Stimulated activated naive CD8-positive, alpha-beta T cell treated with anti-CD3 and anti-CD28 coated beads, Interleukin-15, Interleukin-2, amounts not matched to agents 100 U/mL and 50 U/mL, for 24 hours (primary cell): ENCODE data around the gene FMN1.
A peak's percentile ranks its signal among the peaks of the same experiment; 100 is the strongest.
"Not testable (repeated sequence)": the region's sequence is repeated elsewhere in the genome, so short reads cannot be mapped to it uniquely, and the experiment has no call there.

Experiments
- ATAC-seq: fragments of 150-1000 bp; cut with Tn5 transposase; one replicate; pipeline ENCODE4 v1.10.0; 2021
- DNase-seq: peaks from one replicate; pipeline ENCODE4 v3.0.0; 2021

The FMN1 gene

DNA sequence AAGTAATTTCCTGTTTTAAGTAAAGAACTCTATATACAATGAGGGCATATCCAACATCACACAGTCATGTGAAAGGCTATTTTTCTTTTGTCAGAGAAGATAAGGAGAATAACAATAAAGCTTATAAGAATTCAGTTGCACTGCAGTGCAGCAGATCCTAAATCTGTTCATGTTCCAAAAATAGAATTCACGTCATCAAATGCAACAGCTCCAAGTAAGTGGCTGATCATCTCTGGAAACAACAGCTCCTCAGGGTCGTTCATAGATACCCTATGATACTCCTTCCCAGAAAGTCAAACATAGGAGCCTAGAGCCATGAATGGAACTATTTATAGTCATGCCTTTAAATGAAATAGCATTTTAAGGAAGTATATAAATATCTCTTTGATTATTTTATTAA, 100.2 kb downstream of the FMN1 start:
- no peak for ATAC-seq
- no peak for DNase-seq

DNA sequence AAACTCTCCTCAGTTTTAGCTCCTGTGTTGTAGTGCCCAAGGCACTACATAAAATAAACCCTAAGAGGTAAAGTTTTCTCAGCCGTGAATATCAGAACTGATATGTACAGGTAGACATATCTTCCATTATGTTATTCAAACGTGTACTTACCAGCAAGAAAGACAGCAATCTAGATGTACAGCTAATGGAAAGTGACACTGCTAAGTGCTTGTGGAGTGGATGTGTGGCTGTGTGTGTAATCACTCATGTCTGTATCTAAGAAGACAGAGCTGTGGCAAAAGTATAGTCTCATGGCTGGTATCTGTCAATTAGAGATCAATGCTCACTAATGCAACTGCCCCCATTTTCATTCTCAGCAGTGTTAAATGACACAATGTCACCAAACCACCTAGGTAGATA, 101.3 kb downstream of the FMN1 start:
- ATAC-seq: no peak
- DNase-seq: no peak

DNA sequence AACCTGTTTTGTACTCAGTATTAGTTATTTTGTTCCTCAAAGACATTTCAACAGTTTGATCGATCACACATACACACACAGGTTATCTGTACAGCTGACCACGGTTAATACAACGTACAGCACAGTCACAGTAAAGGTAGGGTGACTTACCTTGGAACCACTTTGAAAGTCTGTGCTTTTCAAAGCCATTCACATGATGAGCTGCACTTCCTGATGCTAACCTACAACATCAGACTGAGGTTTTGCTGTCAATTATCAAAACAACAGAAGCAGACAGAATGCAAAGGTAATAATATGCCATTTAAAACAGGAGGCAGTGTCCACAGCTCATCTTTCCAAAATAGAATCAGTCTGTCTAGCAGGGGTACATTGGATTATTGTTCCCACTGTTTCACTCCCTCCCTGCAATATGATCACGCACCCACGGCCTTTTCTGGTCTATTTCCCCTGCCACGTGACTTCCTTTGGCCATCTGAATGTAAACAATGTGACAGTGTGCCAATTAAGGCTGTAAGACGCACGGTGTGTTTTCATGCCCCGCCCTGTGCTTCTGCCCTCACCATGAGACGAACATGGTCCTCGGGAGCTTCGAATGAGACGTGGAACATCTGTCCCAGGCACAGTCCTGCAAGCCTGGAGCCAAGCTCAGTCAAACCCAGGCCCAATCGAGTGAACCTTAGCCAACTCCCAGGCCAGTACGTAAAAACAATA, 102.4 kb downstream of the FMN1 start:
- no peak for DNase-seq
- no peak for ATAC-seq

- DNase-seq (no peak), ATAC-seq (no peak)
Measured at GRCh38 chr15:33089878-33090757, 104.4 kb downstream of the FMN1 start.

DNA sequence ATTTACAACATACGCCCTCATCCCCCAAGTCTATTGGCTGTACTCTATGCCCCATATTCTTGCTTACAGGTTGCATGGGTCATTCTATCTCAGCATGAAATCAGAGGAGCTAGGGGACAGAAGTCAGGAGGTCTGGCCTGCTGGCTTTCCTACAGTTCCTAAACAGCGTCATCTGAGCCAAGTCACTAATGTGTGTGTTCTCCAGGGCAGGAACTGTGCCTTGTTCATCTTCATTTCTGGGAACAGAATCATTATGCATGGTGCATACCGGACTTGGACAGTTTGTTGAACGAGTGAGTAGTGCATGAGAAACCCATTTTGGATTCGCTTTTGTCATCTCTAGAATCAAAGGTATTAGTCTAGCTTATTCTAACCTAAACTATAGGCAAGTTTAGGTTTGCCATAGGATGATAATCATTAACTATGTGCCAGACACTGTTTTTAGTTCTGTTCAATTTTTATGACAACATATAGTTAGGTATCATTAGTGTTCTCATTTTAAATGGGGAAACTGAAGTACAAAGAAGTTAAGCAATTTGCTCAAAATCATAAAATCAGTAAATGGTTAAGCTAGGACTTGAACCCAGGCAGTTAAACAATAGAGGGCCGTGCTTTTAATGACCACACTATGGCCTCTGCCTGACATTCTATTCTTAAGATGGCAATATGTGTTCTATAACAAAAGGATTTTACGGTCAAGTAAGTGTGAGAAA, 105.2 kb downstream of the FMN1 start:
- DNase-seq: no peak

DNA sequence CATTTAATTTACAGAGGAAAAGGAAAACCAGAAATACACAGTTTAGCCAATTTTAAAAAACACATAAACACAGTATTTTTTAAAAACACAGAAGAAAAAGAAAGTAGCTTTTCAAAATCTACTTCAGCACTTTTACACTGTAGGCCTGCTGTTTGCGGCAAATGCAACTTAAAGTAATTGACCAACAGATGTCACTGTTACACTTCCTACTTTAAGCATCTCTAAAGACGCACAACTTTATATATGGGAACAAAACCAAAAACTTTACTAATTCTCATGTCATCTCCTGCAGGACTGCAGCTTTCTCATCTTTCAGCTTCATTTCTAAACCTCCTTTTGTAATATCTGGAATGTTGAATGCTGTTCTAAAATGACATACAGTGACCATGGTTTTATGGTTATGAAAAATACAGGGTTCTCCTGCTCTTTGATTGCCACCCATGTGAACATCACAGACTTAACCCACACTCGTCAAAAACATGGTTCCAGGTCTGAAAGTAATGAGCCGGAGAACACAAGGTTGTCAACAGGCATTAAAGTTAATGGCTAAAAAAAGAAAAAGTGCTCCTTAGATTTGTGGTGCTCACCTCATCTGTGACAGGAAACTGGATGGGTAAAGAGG, 107.9 kb downstream of the FMN1 start:
- ATAC-seq (no peak), DNase-seq (no peak)

More for the DNA sequence above, 105.2 kb downstream of the FMN1 start:
- ATAC-seq: no peak

DNA sequence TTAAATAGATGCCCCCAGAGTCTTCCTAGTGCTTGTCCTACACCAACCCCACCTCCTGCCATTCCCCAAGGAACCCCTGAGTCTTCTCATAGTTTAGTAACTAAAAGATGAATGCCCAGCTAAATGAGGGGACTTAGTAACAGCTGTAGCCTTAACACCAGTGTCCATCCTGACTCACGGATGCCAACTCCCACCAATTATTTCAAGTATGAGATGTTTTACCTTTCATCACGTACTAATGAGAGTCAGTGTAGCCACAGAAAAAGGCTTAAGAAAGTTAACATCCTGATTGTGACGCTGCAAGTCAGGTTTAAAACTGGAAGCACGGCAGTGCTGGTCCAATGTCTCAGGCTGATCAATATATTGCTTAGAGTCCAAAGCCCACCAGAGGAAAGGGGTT, 109.9 kb downstream of the FMN1 start:
- no peak for DNase-seq

DNA sequence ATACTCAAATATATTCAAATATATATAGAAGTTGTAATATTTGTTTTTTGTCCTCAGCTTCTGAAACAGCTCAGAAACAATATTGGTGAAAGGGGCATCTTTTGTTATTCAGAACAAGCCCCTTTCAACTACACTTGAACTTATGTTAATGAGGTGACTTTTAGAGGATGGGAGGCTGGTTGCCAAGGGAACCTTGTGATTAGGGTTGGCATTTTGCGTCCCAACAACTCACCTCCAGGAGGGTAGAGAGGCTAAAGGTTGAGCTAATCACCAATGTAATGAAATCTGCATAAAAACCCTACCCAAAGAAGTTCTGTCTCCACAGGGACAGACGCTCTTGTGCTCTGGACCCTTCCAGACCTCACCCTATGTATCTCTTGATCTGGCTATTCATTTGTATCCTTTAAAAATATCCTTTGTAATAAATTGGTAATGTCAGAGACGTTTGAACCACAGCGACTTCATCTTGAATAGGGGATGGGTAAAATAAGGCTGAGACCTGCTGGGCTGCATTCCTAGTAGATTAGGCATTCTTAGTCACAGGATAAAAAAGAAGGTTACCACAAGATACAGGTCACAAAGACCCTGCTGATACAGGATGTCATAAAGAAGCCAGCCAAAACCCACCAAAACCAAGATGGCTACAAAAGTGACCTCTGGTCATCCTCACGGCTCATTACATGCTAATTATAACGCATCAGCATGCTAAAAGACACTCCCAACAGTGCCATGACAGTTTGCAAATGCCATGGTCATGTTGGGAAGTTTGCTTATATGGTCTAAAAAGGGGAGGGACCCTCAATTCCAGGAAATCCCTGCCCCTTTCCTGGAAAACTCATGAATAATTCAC, 111.1 kb downstream of the FMN1 start:
- ATAC-seq: no peak
- DNase-seq: no peak

More for the DNA sequence above, 109.9 kb downstream of the FMN1 start:
- no peak for ATAC-seq

DNA sequence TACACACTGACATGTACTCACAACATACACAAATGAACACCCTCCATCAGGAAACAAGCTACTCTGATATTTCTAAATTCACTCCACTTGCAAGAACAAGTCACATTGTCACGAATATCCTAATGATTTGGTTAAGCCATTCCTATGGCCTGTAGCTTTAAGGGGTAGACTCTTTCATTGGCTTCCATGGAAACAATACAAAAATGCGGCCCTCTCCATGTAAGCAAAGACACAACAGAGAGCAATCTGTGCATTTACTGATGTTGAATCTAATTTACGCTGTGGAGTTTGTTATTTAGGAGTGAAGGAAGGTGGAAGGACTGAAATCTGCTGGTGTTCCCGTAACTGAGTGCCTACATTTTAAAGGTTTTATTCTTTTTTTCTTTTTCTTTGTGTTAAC, 114.5 kb downstream of the FMN1 start:
- ATAC-seq (no peak), DNase-seq (no peak)

- ATAC-seq: no peak
- DNase-seq: no peak
Measured at GRCh38 chr15:33078607-33079006, 115.9 kb downstream of the FMN1 start.

DNA sequence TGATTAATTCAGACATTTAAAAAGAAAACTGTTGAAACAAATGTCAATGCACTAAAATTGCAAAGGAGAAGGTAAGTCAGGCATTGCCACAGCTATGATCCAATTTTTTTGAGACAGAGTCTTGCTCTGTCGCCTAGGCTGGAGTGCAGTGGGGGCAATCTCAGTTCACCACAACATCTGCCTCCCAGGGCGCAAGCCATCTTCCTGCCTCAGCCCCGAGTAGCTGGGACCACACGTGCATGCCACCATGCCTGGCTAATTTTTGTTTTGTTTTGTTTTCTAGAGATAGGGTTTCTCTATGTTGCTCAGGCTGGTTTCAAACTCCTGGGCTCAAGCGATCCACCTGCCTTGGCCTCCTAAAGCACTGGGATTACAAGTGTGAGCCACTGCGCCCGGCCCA, 117.6 kb downstream of the FMN1 start:
- ATAC-seq (no peak), DNase-seq (no peak)

GRCh38 chr15:33074942-33075341, 119.6 kb downstream of the FMN1 start:
- no peak for ATAC-seq
- DNase-seq: no peak

DNA sequence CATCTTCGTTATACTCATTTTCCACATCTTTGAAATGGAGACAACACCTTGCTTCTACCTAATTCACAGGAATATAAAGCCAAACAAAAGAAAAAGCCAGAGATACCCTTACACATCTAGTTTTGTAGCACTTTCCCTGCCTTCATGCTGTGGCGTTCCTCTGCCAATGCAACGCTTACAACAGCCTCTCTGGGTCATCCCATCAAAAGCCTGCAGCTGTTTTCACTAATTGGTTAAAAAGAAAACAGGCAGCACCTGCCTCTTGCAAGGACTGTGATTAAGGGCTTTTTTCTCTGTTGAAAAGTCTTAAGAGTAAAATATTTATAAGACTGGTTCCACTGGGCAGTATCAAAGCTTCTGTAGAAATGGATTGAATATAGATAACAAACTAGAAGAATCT, 120.3 kb downstream of the FMN1 start:
- DNase-seq (no peak), ATAC-seq (no peak)

DNA sequence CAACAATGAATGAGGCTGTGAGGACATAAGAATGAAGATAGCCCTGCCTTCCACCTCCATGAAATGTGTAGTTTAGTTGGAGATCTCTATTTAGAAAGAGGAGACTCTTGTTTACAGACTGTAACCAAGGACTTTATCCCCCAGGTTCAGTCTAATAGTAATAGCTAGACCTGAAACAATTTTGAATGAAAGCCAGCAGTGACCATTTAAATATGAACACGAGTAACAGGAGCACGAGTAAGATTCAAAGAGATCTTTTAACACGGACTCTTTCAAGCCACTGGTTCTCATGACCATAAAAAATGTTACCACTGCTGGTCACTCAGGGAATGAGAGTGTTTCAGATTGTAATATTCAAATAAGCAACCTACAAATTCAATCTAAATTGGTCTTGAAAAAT, 123.1 kb downstream of the FMN1 start:
- ATAC-seq: no peak
- no peak for DNase-seq

GRCh38 chr15:33069903-33070302, 124.6 kb downstream of the FMN1 start:
- not testable (repeated sequence) for DNase-seq, ATAC-seq

- DNase-seq (no peak), ATAC-seq (no peak)
Measured at GRCh38 chr15:33069161-33069560, 125.4 kb downstream of the FMN1 start.

GRCh38 chr15:33068511-33068990, 126.0 kb downstream of the FMN1 start:
- no peak for DNase-seq
- no peak for ATAC-seq

DNA sequence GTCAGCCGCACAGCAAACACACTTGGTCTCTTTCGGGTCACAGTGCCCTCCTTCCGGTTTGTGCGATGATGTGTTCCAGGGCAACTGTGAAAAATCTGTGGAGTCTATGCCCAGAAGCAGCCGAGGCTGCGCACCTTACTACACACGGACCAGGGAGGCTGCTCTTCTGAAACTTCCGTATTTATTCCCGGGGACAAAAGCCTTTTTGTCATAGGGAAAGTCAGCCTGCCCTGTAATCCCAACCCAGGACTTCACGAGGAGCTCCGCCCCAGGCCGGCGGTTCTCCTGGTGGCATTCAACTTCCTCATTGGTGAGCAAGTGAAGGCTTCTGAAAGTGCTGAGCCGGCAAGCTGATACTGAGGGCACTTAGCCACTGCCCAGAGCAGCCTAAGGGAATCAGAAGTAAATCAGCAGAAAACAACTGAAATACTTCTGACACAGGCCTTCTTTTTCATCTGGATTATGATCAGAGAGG, 126.5 kb downstream of the FMN1 start:
- ATAC-seq (peak; percentile 46), DNase-seq (peak; percentile 16)

- no peak for ATAC-seq
- no peak for DNase-seq
Measured at GRCh38 chr15:33067456-33067855, 127.1 kb downstream of the FMN1 start.

GRCh38 chr15:33066584-33066983, 127.9 kb downstream of the FMN1 start:
- ATAC-seq (no peak), DNase-seq (no peak)

DNA sequence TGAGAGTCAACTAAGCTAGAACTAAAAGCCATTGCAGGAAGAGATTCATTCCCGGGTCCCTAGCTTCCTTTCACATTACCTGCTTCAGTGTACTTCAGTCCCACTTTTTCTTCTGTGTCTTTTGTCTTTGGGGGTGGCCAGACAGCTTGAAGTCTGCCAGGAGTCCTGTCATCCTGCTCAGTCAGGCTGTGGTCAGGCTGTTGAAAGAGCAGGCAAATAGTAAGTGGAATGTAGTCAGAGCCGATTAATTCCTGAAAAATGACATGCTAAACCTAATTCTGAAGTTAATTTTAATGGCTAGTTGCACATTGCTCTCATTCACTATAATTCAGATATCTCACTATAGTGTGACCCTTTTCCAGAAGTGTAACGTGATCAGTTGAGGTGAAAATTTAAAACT, 129.6 kb downstream of the FMN1 start:
- ATAC-seq (no peak), DNase-seq (no peak)
